K562 (cell line): Measurements from ENCODE around the gene PIANP.

Experiments
- CTCF ChIP-seq, 3 experiments: IDR thresholded peaks in 2 of 3; conservative IDR thresholded peaks in 1 of 3; 2 replicates each; pipeline ENCODE4 v1.5.1; 2011 to 2012; ENCODE audit warnings: low read length in 3 of 3, mild to moderate bottlenecking in 3 of 3, control low read depth in 2 of 3, improper control_type of control experiment in 1 of 3, inconsistent platforms in 1 of 3, low read depth in 1 of 3, mixed read lengths in 1 of 3, moderate library complexity in 1 of 3; ENCODE audit not compliant: insufficient read depth in 2 of 3
- GATAD2B ChIP-seq: fragments of 450-650 bp; IDR thresholded peaks from 2 replicates; pipeline ENCODE4 v1.6.1; 2017; ENCODE audit warnings: mild to moderate bottlenecking, borderline replicate concordance
- GTF2A2 ChIP-seq: IDR thresholded peaks from 2 replicates; pipeline ENCODE4 v1.6.1; 2016; ENCODE audit warnings: mild to moderate bottlenecking, missing genetic modification characterization, missing compliant biosample characterization
- HMGN3 ChIP-seq: IDR thresholded peaks from 2 replicates; pipeline ENCODE4 v1.6.1; 2011; ENCODE audit warnings: borderline replicate concordance, low read depth, mild to moderate bottlenecking, mixed read lengths, low read length; ENCODE audit not compliant: insufficient read length; ENCODE audit errors: extremely low read depth
- HNRNPL ChIP-seq: fragments of 200-400 bp; formaldehyde crosslinking; IDR thresholded peaks from 2 replicates; pipeline ENCODE4 v1.6.1; 2017; ENCODE audit warnings: low read depth, mild to moderate bottlenecking, low read length
- NBN ChIP-seq: fragments of 450-650 bp; IDR thresholded peaks from 2 replicates; pipeline ENCODE4 v1.6.1; 2016; ENCODE audit warnings: low read depth, mild to moderate bottlenecking
- POLR2A ChIP-seq: fragments of 450-650 bp; conservative IDR thresholded peaks from 2 replicates; pipeline ENCODE4 v1.6.1; 2016
- SIRT6 ChIP-seq: IDR thresholded peaks from one replicate; pipeline ENCODE4 v1.6.1; 2012; ENCODE audit warnings: low read depth, mild to moderate bottlenecking, control low read depth, inconsistent platforms, low read length, moderate library complexity

- no peak for TF ChIP-seq NBN
- no peak for TF ChIP-seq SIRT6
- no peak for TF ChIP-seq GTF2A2
- TF ChIP-seq CTCF (IDR thresholded peaks at IDR 0.05 in 2 of 3, conservative IDR thresholded peaks at IDR 0.05 in 1 of 3; ENCODE audit: insufficient read depth in 2 of 3, low read depth in 1 of 3, low read length in 3 of 3), result no peak
- no peak for TF ChIP-seq GATAD2B
- TF ChIP-seq HNRNPL, result no peak
- no peak for TF ChIP-seq POLR2A
- no peak for TF ChIP-seq HMGN3
These were observed 14.8 kb downstream of the PIANP start for GRCh38 chr12:6685814-6686213.
